HepG2 (cell line): ENCODE measurements around the gene SLC4A11. TPM values are rescaled to one million over a fixed set of nuclear protein-coding genes. Genes with fewer than 3 reads are reported as not detected.

Source experiments
- CSRNP2 ChIP-seq: sonication (generic); formaldehyde crosslinking; conservative IDR thresholded peaks from 2 replicates; pipeline ENCODE4 v1.8.0; 2022; ENCODE audit warnings: low read depth, missing genetic modification reagents
- E2F1 ChIP-seq: sonication (generic); formaldehyde crosslinking; IDR thresholded peaks from 2 replicates; pipeline ENCODE4 v1.5.0; 2020; ENCODE audit warnings: missing genetic modification reagents
- ELF3 ChIP-seq: IDR thresholded peaks from 2 replicates; pipeline ENCODE4 v1.6.1; 2016; ENCODE audit warnings: missing genetic modification reagents, missing compliant biosample characterization
- HNF4A ChIP-seq: sonication (generic); formaldehyde crosslinking; IDR thresholded peaks from 2 replicates; pipeline ENCODE4 v1.4.0; 2020; ENCODE audit warnings: missing genetic modification reagents
- KLF6 ChIP-seq: IDR thresholded peaks from 2 replicates; pipeline ENCODE4 v1.8.0; 2016; ENCODE audit warnings: missing biosample characterization, missing genetic modification reagents
- NFE2 ChIP-seq: sonication (generic); formaldehyde crosslinking; IDR thresholded peaks from 2 replicates; pipeline ENCODE4 v1.4.0; 2020; ENCODE audit warnings: missing genetic modification reagents
- NFKBIZ ChIP-seq: IDR thresholded peaks from 2 replicates; pipeline ENCODE4 v1.6.1; 2018; ENCODE audit warnings: missing genetic modification reagents, missing compliant biosample characterization
- NPAS2 ChIP-seq: sonication (generic); formaldehyde crosslinking; IDR thresholded peaks from 2 replicates; pipeline ENCODE4 v1.8.0; 2022; ENCODE audit warnings: mild to moderate bottlenecking, missing genetic modification reagents, borderline replicate concordance
- PCBP2 ChIP-seq: fragments of 200-400 bp; formaldehyde crosslinking; optimal IDR thresholded peaks from 2 replicates; pipeline ENCODE3; 2018; ENCODE audit warnings: low read length, low read depth; ENCODE audit not compliant: poor library complexity, severe bottlenecking
- POGK ChIP-seq: sonication (generic); formaldehyde crosslinking; conservative IDR thresholded peaks from 2 replicates; pipeline ENCODE4 v1.8.0; 2022; ENCODE audit warnings: mild to moderate bottlenecking, moderate library complexity, missing genetic modification reagents
- RFXANK ChIP-seq: IDR thresholded peaks from 2 replicates; pipeline ENCODE4 v1.6.1; 2016
- SATB2 ChIP-seq: sonication (generic); formaldehyde crosslinking; IDR thresholded peaks from 2 replicates; pipeline ENCODE4 v1.5.0; 2020; ENCODE audit warnings: missing genetic modification reagents
- SMARCC2 ChIP-seq: fragments of 450-650 bp; IDR thresholded peaks from 2 replicates; pipeline ENCODE4 v1.6.1; 2017; ENCODE audit warnings: antibody characterized with exemption, mild to moderate bottlenecking
- SOX5 ChIP-seq: IDR thresholded peaks from 2 replicates; pipeline ENCODE4 v1.6.1; 2016; ENCODE audit warnings: borderline replicate concordance
- TCF7L2 ChIP-seq: IDR thresholded peaks from 2 replicates; pipeline ENCODE4 v1.6.1; 2011; ENCODE audit warnings: mild to moderate bottlenecking, low read depth, low read length, moderate library complexity
- ZBTB7B ChIP-seq: sonication (generic); formaldehyde crosslinking; IDR thresholded peaks from 2 replicates; pipeline ENCODE4 v1.4.0; 2020; ENCODE audit warnings: missing genetic modification reagents
- ZFP41 ChIP-seq: sonication (generic); formaldehyde crosslinking; IDR thresholded peaks from 2 replicates; pipeline ENCODE4 v1.4.0; 2020; ENCODE audit warnings: mild to moderate bottlenecking, missing genetic modification reagents, borderline replicate concordance
- ZNF263 ChIP-seq: sonication (generic); formaldehyde crosslinking; IDR thresholded peaks from 2 replicates; pipeline ENCODE4 v1.4.0; 2020; ENCODE audit warnings: missing genetic modification reagents
- ZNF441 ChIP-seq: sonication (generic); formaldehyde crosslinking; IDR thresholded peaks from 2 replicates; pipeline ENCODE4 v1.7.0; 2021; ENCODE audit warnings: missing genetic modification reagents, borderline replicate concordance
- ZNF589 ChIP-seq: sonication (generic); formaldehyde crosslinking; conservative IDR thresholded peaks from 2 replicates; pipeline ENCODE4 v1.8.0; 2022; ENCODE audit warnings: mild to moderate bottlenecking, moderate library complexity, missing genetic modification reagents
- ZNF598 ChIP-seq: sonication (generic); formaldehyde crosslinking; IDR thresholded peaks from 2 replicates; pipeline ENCODE4 v1.5.1; 2020; ENCODE audit warnings: mild to moderate bottlenecking, missing genetic modification reagents, borderline replicate concordance
- ZNF766 ChIP-seq: sonication (generic); formaldehyde crosslinking; IDR thresholded peaks from 2 replicates; pipeline ENCODE4 v1.5.0; 2020; ENCODE audit warnings: missing genetic modification reagents, borderline replicate concordance
- ZNF782 ChIP-seq: sonication (generic); formaldehyde crosslinking; IDR thresholded peaks from 2 replicates; pipeline ENCODE4 v1.4.0; 2020; ENCODE audit warnings: missing genetic modification reagents, mild to moderate bottlenecking, borderline replicate concordance
- ZNF839 ChIP-seq: sonication (generic); formaldehyde crosslinking; IDR thresholded peaks from 2 replicates; pipeline ENCODE4 v1.4.0; 2020; ENCODE audit warnings: missing genetic modification reagents, mild to moderate bottlenecking, borderline replicate concordance
- polyA plus RNA-seq, 8 experiments: library from polyadenylated mRNA; depleted of rRNA in 3 of 8; stranded (reverse) in 7 of 8; unstranded in 1 of 8; fragments of >200 nt; fragmentation: Illumina TruSeq in 4 of 8; extraction: Trizol in 4 of 8; gene quantifications; 2 replicates each; pipeline versions ENCODE4 v1.2.1 to v1.2.3, GENCODE V29; 2011 to 2016; ENCODE audit warnings: low read depth in 4 of 8, missing spikeins in 1 of 8, mixed read lengths in 1 of 8; ENCODE audit not compliant: insufficient read depth in 1 of 8
- total RNA-seq, 5 experiments: library from RNA; depleted of rRNA; stranded (reverse); fragments of >200 nt; fragmentation: Illumina TruSeq; extraction: Trizol; gene quantifications; 2 replicates each; pipeline ENCODE4 v1.2.3, GENCODE V29; 2016; ENCODE audit warnings: low read depth in 1 of 5
- TF ChIP-seq, protein P1 (sequence below): IDR thresholded peaks from 2 replicates; pipeline ENCODE4 v1.6.1; 2016; ENCODE audit warnings: missing biosample characterization, missing genetic modification reagents, low read depth

Gene SLC4A11
- total and polyA plus RNA-seq, 2 of the 13 experiments (the other 11 are each of a cell fraction or from before 2014, with no cell fraction given) = 3.9 to 27.0 TPM

- peak; percentile 62; the same call in 1 of the 2 replicates for TF ChIP-seq E2F1 (CRISPR knock-in tag)
- peak; percentile 95 for TF ChIP-seq ZNF839 (CRISPR knock-in tag)
- peak; percentile 99 for TF ChIP-seq ZBTB7B
- no peak for TF ChIP-seq NPAS2 (CRISPR knock-in tag)
- TF ChIP-seq PCBP2 = no peak
- peak; percentile 78 for TF ChIP-seq ZNF263 (CRISPR knock-in tag)
- TF ChIP-seq HNF4A = no peak
- no peak for TF ChIP-seq SMARCC2
- no peak for TF ChIP-seq CSRNP2
- TF ChIP-seq TCF7L2 = no peak
- peak; percentile 84; the same call in 1 of the 2 replicates for TF ChIP-seq ZNF782
- TF ChIP-seq NFE2 (CRISPR knock-in tag) = no peak
- TF ChIP-seq ZNF441 (CRISPR knock-in tag) = peak; percentile 73; the same call in 1 of the 2 replicates
- TF ChIP-seq ELF3 = peak; percentile 94
- TF ChIP-seq ZNF766 (CRISPR knock-in tag) = peak; percentile 58; the same call in 1 of the 2 replicates
- TF ChIP-seq KLF6 (CRISPR knock-in tag) = no peak; the same call in 1 of the 2 replicates
- TF ChIP-seq SATB2 (CRISPR knock-in tag) = peak; percentile 71; the same call in 1 of the 2 replicates
- TF ChIP-seq RFXANK (CRISPR knock-in tag) = 0 out of 2 replicates have a peak, but pooled peaks have one; percentile 21
- TF ChIP-seq ZNF589 (CRISPR knock-in tag) = no peak
- peak; percentile 48; the same call in 1 of the 2 replicates for TF ChIP-seq POGK (CRISPR knock-in tag)
- peak; percentile 37; the same call in 1 of the 2 replicates for TF ChIP-seq ZNF598 (CRISPR knock-in tag)
- TF ChIP-seq ZFP41 (CRISPR knock-in tag) = no peak
- TF ChIP-seq SOX5 (CRISPR knock-in tag) = peak; percentile 32; the same call in 1 of the 2 replicates
- peak; percentile 90 for TF ChIP-seq NFKBIZ (CRISPR knock-in tag)
- TF ChIP-seq, protein P1, sequence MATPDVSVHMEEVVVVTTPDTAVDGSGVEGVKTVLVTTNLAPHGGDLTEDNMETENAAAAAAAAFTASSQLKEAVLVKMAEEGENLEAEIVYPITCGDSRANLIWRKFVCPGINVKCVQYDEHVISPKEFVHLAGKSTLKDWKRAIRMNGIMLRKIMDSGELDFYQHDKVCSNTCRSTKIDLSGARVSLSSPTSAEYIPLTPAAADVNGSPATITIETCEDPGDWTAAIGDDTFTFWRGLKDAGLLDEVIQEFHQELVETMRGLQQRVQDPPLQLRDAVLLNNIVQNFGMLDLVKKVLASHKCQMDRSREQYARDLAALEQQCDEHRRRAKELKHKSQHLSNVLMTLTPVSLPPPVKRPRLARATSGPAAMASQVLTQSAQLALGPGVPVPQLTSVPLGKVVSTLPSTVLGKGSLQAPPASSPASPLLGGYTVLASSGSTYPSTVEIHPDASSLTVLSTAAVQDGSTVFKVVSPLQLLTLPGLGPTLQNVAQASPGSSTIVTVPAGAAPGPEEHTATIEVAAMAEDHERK (CRISPR knock-in tag) = no peak
Measured at GRCh38 chr20:3209257-3209945, 29.6 kb downstream of the SLC4A11 start, which contains the start of gene ITPA (continued).
